AG09319 (cell line): ENCODE measurements around the gene FRMD6.

Experiments used
- DNase-seq: peaks from one replicate; pipeline ENCODE4 v3.0.0-alpha.2; 2010; ENCODE audit warnings: low read depth; ENCODE audit errors: extremely low read depth
- CTCF ChIP-seq: IDR thresholded peaks from 2 replicates; pipeline ENCODE4 v1.5.1; 2011; ENCODE audit warnings: low read depth, mild to moderate bottlenecking, inconsistent platforms, low read length, moderate library complexity

FRMD6 gene

GRCh38 chr14:51716610-51717009, 64.9 kb downstream of the FRMD6 start:
- no peak for TF ChIP-seq CTCF
- DNase-seq = no peak

- DNase-seq = no peak
Observed at GRCh38 chr14:51717766-51718165, 66.1 kb downstream of the FRMD6 start.

GRCh38 chr14:51719955-51720354, 68.2 kb downstream of the FRMD6 start:
- no peak for TF ChIP-seq CTCF
- no peak for DNase-seq

More at GRCh38 chr14:51717766-51718165, 66.1 kb downstream of the FRMD6 start:
- no peak for TF ChIP-seq CTCF

- DNase-seq = no peak
- TF ChIP-seq CTCF = no peak
Observed at GRCh38 chr14:51723990-51724389, 72.3 kb downstream of the FRMD6 start.

GRCh38 chr14:51724650-51725049, 72.9 kb downstream of the FRMD6 start:
- DNase-seq = no peak
- TF ChIP-seq CTCF = no peak

GRCh38 chr14:51725061-51725460, 73.4 kb downstream of the FRMD6 start:
- no peak for TF ChIP-seq CTCF
- no peak for DNase-seq

- DNase-seq = no peak
- TF ChIP-seq CTCF = no peak
Observed at GRCh38 chr14:51726166-51726899, 74.6 kb downstream of the FRMD6 start.
